Globus pallidus (tissue), 1 donor: Measurements from ENCODE around the gene BMP10.

ENCODE experiments used
- DNase-seq: peaks from one replicate; pipeline ENCODE4 v3.0.0-alpha.2; 2015; ENCODE audit warnings: low spot score

BMP10 gene

DNA sequence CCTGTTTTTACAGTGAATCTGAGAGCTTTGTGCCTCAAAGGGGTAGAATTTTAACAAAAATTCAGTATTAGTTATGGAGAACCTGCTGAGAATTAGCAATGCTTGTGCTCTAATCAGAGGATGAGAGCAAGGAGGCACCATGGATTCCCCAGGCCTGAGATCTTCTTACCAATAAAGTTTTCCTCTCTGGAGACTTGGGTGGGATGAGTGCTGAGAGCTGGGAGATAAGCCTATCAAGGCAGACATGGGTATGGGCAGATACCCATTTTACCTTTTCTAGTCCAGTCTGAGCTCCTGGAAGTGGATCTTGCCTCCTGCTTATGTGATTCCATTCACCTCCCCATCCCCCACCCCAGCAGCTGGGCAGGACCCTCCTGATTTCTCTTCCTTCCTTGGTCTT, 53.9 kb downstream of the BMP10 start:
- DNase-seq = no peak
